ENCODE data around the gene ASPG. TPM values are rescaled to one million over a fixed set of nuclear protein-coding genes. Genes with fewer than 3 reads are reported as not detected.
A peak's percentile ranks its signal among the peaks of the same experiment; 100 is the strongest.

ASPG gene
- total and polyA plus RNA-seq, 12 donors: 2.8 to 32.0 (median 13.2) TPM

GRCh38 chr14:104138718-104139459, 53.4 kb downstream of the ASPG start:
- no peak for ATAC-seq
- DNase-seq: peak in 1 of 2 donors; percentile 30
- Histone ChIP-seq H3K36me3 (no peaks in the 10 kb centered on the region), H3K4me3 (peak overlapping the region; percentile 27 to 72 (median 64)), H3K27ac (peak overlapping the region; percentile 36 to 90 (median 84)), H3K4me1 (peaks cover 15 to 63% (median 44%) of the 10 kb centered on the region in 9 donors), H3K27me3 (peaks cover 11 to 70% (median 45%) of the 10 kb centered on the region in 7 donors), H3K9me3 (no peaks in the 10 kb centered on the region)
- WGBS, 2 donors: 2% methylated on average over 64 to 73 of the region's 73 CpGs
- intact Hi-C loops (cut with DNase I): loop anchor here in 8 of 10 donors (2.0 to 10.0 kb wide), 11 partner anchors 48 to 503 kb away; no protein-coding TSS in a partner anchor
- TF ChIP-seq CTCF (IDR thresholded peaks at IDR 0.05): no peak

GRCh38 chr14:104139460-104140212, 54.1 kb downstream of the ASPG start:
- no peaks in the 10 kb centered on the region for H3K9me3 ChIP-seq
- TF ChIP-seq CTCF (IDR thresholded peaks at IDR 0.05): no peak
- H3K4me1 ChIP-seq: peaks cover 15 to 68% (median 44%) of the 10 kb centered on the region in 9 donors
- intact Hi-C loops (cut with DNase I): loop anchor here in 8 of 10 donors (2.0 to 10.0 kb wide), 12 partner anchors 47 to 503 kb away; no protein-coding TSS in a partner anchor
- 36 to 42% methylated on average over 14 of the region's 14 CpGs for whole genome bisulfite sequencing, 2 donors
- peak overlapping the region; percentile 27 to 72 (median 64) for H3K4me3 ChIP-seq
- peak overlapping the region; percentile 36 to 90 (median 84) for H3K27ac ChIP-seq
- DNase-seq (peak; percentile 21 to 62), ATAC-seq (peak in 5 of 8 donors; percentile 2 to 34 (median 26))
- H3K36me3 ChIP-seq: no peaks in the 10 kb centered on the region
- H3K27me3 ChIP-seq: peaks cover 11 to 63% (median 38%) of the 10 kb centered on the region in 7 donors

- intact Hi-C loops (cut with DNase I): loop anchor here in 2 of 10 donors (5.0 kb wide), 1 partner anchor 47 kb away; no protein-coding TSS in a partner anchor
- Histone ChIP-seq H3K4me3 (peak overlapping the region in 9 of 10 donors; percentile 56 to 72 (median 64)), H3K36me3 (no peaks in the 10 kb centered on the region), H3K27ac (peak overlapping the region in 8 of 10 donors; percentile 7 to 90 (median 88)), H3K4me1 (peaks cover 15 to 66% (median 41%) of the 10 kb centered on the region in 9 donors), H3K9me3 (no peaks in the 10 kb centered on the region), H3K27me3 (peaks cover 11 to 58% (median 33%) of the 10 kb centered on the region in 7 donors)
- peak in 1 of 2 donors; percentile 22 for DNase-seq
- peak in 6 of 8 donors; percentile 4 to 37 (median 24) for ATAC-seq
- TF ChIP-seq CTCF (IDR thresholded peaks at IDR 0.05): no peak
- 58 to 62% methylated on average over 6 of the region's 6 CpGs for WGBS, 2 donors
These were observed 54.6 kb downstream of the ASPG start for GRCh38 chr14:104140213-104140462.

All from heart right ventricle (tissue), 16 donors.